AG08395 (cell line): ENCODE data around the gene MAP3K13.
"Not testable (repeated sequence)": the region's sequence is repeated elsewhere in the genome, so short reads cannot be mapped to it uniquely, and the experiment has no call there.

ENCODE experiments used
- DNase-seq: peaks from one replicate; pipeline ENCODE4 v3.0.0; 2012; ENCODE audit warnings: mixed read lengths, low spot score

MAP3K13 gene

GRCh38 chr3:185341616-185342458 lies 21.1 kb upstream of the MAP3K13 start:
- DNase-seq, result no peak

GRCh38 chr3:185342459-185343174 lies 20.3 kb upstream of the MAP3K13 start:
- DNase-seq, result no peak

GRCh38 chr3:185347399-185347798 lies 15.5 kb upstream of the MAP3K13 start:
- DNase-seq, result no peak

- DNase-seq, result no peak
Observed at GRCh38 chr3:185350841-185351240, 12.1 kb upstream of the MAP3K13 start.

DNA sequence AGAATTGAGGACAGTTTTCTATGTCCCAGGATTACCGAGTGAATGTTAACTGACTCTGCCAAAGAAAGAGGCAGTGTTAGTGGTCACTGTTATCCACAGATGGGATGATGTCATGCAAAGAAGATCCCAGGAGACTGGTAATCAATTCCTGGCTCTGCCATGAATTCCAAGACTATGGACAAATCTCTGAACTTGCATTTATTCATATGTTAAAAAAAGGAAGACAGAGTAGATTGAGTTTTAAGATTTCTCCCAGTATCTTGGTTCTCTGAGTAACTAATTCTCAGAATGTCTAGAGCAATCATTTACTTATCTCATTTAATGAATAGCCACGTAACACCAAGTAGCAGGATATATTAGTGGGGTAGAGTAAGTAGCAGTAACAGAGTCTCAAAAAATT lies 11.5 kb upstream of the MAP3K13 start:
- DNase-seq, result peak; percentile 22

GRCh38 chr3:185353225-185353624 lies 9.7 kb upstream of the MAP3K13 start:
- DNase-seq, result no peak

DNA sequence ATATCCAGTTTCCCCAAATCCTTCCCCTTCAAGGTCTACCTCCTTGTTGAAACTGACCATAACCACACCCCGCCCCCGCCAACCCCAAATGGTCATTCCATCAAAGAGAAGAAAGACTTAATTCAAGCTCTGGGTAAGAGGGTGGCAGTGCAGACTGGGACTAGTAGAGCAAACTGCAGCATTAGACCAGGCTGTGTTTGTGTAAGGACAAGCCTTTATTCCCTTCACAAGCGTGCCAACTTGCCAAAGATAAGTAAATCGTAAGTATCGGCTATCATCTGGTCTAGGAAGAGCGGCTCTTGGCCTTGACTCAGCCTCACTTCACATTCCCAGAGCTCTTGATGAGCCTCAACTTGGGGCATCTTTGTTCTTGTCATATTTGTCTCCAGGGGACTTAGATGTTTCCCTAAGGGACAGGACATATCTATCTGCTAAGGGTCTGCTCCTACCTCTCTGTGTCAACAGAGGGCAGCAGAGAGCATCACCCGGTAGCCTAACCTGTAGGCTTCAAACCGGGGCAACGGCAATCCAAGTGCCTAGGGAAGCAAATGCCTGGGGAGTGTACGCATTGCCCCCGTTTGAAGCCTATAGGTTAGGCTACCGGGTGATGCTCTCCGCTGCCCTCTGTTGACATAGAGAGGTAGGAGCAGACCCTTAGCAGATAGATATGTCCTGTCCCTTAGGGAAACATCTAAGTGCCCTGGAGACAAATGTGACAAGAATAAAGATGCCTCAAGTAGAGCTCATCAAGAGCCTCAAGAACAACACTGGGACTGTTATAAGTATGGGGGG lies 8.9 kb upstream of the MAP3K13 start:
- DNase-seq, result peak; percentile 34

- no peak for DNase-seq
Observed at GRCh38 chr3:185356499-185356898, 6.4 kb upstream of the MAP3K13 start.

GRCh38 chr3:185361920-185362319 lies 1.0 kb upstream of the MAP3K13 start:
- DNase-seq, result no peak

DNA sequence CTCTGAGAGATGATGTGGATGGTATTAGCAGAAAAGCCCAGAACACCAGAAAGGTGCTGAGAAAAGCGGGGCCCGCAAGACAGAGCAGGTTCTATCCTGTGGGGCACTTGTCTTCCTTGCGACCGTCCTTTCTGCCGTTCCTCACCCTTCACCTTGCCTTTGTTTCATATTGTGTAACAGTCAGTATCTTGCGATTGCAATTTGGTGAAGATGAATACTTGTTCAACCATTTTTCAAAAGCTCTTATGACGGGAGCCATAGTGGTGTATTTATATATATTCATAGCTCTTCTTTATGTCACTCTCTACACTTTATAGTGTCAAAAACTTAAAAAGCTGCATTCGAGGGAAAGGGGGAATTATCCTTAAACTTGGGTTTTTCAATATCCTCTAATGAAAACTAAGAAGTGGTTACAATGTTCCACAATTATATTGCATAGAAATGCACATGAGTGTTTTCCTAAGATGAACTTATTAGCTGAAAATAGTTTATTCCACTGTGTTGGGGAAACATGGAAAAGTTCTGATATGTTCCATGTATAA lies 797 bp downstream of the MAP3K13 start:
- no peak for DNase-seq

DNA sequence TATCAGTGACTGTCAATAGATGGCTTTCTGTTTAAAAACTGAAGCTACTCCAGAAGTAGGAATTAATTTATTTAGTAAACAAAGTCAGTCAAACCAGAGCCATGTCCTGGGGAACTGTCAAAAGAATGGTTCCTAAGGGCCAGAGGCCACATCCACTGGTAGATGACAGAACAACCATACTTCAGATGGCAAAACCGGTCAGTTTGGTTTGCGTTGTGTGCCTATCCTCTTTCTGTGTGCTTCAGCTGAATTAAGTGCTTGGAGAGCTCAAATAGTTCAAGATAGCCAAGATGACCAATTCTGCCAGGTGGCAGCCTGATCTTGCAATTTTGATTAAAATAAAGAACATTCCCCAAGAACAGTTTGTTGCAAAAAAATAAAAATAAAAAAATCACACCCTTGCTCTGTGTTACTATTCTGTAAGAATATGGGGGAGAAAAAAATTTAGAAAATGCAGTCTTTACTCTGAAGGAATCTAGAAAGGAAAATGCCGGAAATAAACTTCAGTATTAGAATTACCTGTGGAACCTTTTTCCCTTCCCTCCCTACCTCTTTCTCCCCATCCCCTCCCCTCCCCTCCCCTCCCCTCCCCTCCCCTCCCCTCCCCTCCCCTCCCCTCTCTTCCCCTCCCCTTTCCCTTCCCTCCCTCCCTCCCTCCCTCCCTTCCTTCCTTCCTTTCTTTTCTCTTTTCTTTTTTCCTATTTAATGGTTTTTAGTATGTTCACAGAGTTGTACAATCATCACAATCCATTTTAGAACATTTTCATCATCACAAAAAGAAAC lies 2.5 kb downstream of the MAP3K13 start:
- no peak for DNase-seq

DNA sequence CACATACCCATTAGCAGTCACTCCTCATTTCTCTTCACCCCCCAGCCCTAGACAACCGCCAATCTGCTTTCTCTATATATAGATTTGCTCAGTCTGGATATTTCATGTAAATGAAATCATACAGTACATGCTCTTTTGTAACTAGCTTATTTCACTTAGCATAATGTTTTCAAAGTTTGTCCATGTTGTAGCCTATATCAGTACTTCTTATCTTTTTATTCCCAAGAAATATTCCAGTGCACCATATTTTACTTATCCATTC lies 3.1 kb downstream of the MAP3K13 start:
- no peak for DNase-seq

GRCh38 chr3:185366913-185367312 lies 4.0 kb downstream of the MAP3K13 start:
- DNase-seq, result no peak

GRCh38 chr3:185370349-185370748 lies 7.4 kb downstream of the MAP3K13 start:
- DNase-seq, result not testable (repeated sequence)

DNA sequence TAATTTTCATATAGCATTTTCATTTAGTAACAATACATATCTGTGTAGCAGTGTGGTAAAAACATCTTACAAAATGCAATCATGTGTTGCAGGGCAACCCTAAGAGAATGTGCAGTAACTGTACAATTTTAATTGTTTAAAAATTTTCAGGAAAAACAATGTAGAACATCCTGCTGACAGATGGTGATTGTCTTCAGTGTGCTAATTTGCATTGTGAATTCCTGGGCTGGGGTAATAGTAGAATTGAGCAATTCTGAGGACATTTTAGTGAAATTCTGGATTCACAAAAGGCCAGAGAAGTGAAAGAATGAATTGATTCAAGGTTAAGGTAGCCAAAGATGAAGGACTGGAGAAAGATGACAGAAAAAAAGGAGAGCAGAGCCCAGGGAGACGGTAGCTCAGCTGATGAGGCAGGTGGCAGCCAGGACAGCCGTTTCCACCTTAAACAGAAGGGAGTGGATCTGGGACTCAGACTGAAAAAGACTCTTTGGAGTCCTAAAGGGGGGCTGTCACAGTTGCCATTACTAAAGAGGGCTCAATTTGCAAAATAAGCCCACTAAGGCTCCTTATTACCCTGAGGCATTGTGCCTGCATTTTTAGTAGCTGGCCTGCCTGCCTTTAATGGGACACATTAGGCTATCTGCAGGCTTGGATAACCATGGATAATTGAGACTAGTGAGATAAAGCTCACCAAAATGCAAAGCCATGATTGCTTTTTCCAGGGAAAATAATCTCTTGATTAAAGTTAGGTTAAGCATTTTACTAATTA lies 8.6 kb downstream of the MAP3K13 start:
- no peak for DNase-seq

DNA sequence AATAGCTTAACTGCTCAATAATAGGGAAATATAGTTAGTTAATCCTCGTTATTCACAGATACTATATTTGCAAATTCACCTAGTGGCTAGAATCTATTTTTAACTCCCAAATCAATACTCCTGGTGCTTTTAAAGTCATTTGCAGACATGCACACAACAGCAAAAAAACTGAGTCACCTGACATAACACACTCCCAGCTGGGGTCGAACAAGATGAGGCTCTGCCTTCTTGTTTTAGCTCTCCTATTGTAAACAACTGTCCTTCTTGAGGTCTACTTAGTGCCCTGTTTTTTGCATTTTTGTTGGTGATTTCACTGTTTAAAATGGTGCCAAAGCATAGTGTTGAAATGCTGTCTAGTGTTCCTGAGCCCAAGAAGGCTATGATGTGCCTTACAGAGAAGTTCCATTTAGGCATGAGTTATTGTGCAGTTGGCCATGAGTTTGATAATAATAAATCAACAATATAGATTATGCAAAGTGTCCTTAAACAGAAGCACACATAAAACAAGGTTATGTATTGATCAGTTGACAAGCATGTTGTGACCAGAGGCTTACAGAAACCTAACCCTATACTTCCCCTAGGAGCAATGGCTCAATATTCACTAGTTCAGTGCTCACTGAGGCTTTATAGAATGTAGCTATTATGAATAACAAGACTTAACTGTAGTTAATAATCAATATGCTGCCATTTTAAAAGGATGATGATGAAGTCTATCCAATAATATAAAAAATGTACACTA lies 18.6 kb downstream of the MAP3K13 start:
- no peak for DNase-seq

- DNase-seq, result no peak
Observed at GRCh38 chr3:185382154-185382553, 19.2 kb downstream of the MAP3K13 start.

DNA sequence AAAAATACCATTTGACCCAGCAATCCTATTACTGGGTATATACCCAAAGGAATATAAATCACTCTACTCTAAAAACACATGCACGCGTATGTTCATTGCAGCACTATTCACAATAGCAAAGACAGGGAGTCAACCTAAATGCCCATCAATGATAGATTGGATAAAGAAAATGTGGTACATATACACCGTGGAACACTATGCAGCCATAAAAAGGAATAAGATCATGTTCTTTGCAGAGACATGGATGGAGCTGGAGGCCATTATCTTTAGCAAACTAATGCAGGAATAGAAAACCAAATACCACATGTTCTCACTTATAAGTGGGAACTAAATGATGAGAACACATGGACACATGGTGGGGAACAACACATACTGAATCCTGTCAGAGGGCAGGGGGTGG lies 23.6 kb downstream of the MAP3K13 start:
- DNase-seq, result not testable (repeated sequence)

- DNase-seq, result no peak
Observed at GRCh38 chr3:185387646-185388045, 24.7 kb downstream of the MAP3K13 start.

GRCh38 chr3:185393055-185393454 lies 30.1 kb downstream of the MAP3K13 start:
- no peak for DNase-seq
